NCI-H2227 treated with DMSO at 0.1 percent for 48 hours (cell line): ENCODE data around the gene IL1R2.

Source experiments
- DNase-seq: peaks from one replicate; lab custom pipeline; 2025; lab: John Stamatoyannopoulos, UW

Gene IL1R2

GRCh38 chr2:102020596-102021170, 28.9 kb downstream of the IL1R2 start:
- peak; percentile 19 for DNase-seq

- DNase-seq: no peak
Observed at GRCh38 chr2:102021779-102022178, 30.0 kb downstream of the IL1R2 start.

- no peak for DNase-seq
Observed at GRCh38 chr2:102022884-102023539, 31.3 kb downstream of the IL1R2 start.

- no peak for DNase-seq
Observed at GRCh38 chr2:102024410-102024809, 32.6 kb downstream of the IL1R2 start.

GRCh38 chr2:102025016-102025501, 33.3 kb downstream of the IL1R2 start:
- DNase-seq: no peak

GRCh38 chr2:102025583-102026267, 34.0 kb downstream of the IL1R2 start:
- DNase-seq: no peak

GRCh38 chr2:102027036-102027980, 35.5 kb downstream of the IL1R2 start:
- no peak for DNase-seq

- DNase-seq: no peak
Observed at GRCh38 chr2:102028470-102028869, 36.7 kb downstream of the IL1R2 start.

GRCh38 chr2:102029405-102029804, 37.6 kb downstream of the IL1R2 start:
- no peak for DNase-seq

- DNase-seq: no peak
Observed at GRCh38 chr2:102029952-102030351, 38.2 kb downstream of the IL1R2 start.

GRCh38 chr2:102030502-102030854, 38.7 kb downstream of the IL1R2 start:
- no peak for DNase-seq

- DNase-seq: no peak
Observed at GRCh38 chr2:102030855-102031527, 39.2 kb downstream of the IL1R2 start.

- no peak for DNase-seq
Observed at GRCh38 chr2:102032368-102033030, 40.7 kb downstream of the IL1R2 start.

GRCh38 chr2:102033031-102033749, 41.4 kb downstream of the IL1R2 start:
- DNase-seq: no peak

GRCh38 chr2:102033750-102034682, 42.3 kb downstream of the IL1R2 start:
- no peak for DNase-seq

GRCh38 chr2:102034683-102035548, 43.2 kb downstream of the IL1R2 start:
- no peak for DNase-seq

GRCh38 chr2:102037681-102038080, 45.9 kb downstream of the IL1R2 start:
- DNase-seq: no peak

- no peak for DNase-seq
Observed at GRCh38 chr2:102040229-102040628, 48.5 kb downstream of the IL1R2 start.
